NCI-H2081 treated with DMSO at 0.1 percent for 48 hours (cell line): ENCODE measurements around the gene ASCC3.
"Not testable (repeated sequence)": the region's sequence is repeated elsewhere in the genome, so short reads cannot be mapped to it uniquely, and the experiment has no call there.

Source experiments
- DNase-seq: peaks from one replicate; lab custom pipeline; 2025; lab: John Stamatoyannopoulos, UW

Gene ASCC3

GRCh38 chr6:100889351-100889750 is 8.2 kb upstream of the ASCC3 start:
- DNase-seq = no peak

GRCh38 chr6:100886076-100886475 is 4.9 kb upstream of the ASCC3 start:
- DNase-seq = no peak

GRCh38 chr6:100883347-100883746 is 2.2 kb upstream of the ASCC3 start:
- no peak for DNase-seq

DNA sequence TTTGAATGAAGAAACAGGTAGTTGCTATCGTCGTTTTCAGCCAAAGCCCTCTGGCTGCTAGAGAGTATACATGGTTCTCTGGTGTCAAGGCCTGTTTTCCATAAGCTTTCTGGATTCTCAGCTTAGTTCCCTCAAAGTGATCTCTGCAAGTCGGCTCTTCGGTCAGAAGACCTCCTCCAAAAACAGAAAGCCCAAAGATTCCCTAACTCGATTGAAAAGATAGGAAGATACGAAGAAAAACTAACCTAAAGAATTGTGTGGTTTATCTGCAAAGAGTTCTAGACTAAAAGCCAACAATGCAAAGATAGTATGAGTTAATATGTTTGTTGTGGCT is 545 bp upstream of the ASCC3 start:
- no peak for DNase-seq

GRCh38 chr6:100880149-100880852 is 828 bp downstream of the ASCC3 start:
- DNase-seq = no peak

GRCh38 chr6:100879317-100879716 is 1.8 kb downstream of the ASCC3 start:
- no peak for DNase-seq

DNA sequence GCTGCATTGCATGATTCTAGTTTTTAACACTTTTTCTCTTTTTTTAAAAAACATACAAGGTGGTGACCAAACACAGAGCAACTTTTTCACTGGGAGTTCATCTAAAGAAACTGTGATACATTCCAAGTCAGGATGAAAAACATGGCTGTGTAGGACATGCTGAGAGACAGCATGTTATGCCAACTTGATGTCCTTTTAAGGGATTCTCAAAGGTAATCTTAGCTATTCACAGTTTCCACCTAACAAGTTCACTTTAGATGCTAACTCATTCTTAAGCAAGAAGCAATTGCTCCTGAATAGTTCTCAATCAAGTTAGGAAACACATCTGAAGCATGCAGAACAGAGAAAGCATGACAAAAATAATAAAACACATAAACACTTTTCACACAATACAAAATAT is 3.3 kb downstream of the ASCC3 start:
- DNase-seq = no peak

- no peak for DNase-seq
Measured at GRCh38 chr6:100876251-100876650, 4.9 kb downstream of the ASCC3 start.

DNA sequence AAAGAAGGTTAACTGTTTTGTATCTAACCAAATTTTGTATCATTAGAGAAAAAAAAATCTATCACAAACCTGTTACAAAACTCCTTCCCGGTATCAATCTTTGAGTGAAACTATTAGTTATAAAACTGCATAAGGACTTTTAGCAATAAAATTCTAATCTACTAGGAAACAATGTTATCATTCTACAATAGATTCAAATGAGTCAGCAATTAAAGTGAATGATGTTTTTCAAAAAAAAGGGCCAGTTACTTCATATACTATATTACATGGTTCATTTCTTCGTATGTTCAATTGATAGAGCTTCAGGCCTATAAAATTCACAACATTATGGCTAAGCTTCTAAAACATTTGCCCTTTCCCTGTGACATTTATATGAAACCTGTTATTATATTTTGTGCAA is 15.6 kb downstream of the ASCC3 start:
- no peak for DNase-seq

- DNase-seq = no peak
Measured at GRCh38 chr6:100862063-100862462, 19.1 kb downstream of the ASCC3 start.

- no peak for DNase-seq
Measured at GRCh38 chr6:100856146-100856545, 25.0 kb downstream of the ASCC3 start.

DNA sequence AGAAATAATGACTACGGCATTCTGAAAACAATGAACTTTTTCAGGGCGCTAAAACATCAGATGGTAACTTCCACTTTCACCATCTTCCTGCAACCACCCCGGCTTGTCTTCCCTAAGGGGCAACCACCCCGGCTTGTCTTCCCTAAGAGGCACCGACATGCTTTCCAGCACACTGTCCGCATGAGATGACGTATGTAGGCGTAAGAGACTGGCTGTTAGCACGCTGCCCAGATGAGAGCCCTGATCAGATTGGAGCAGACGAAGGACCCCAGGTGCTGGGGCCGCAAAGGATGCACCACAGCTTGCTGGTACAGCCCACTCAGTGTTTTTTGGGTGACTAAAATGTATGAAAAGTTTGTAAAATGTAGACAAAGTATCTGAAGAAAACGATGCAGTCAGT is 29.3 kb downstream of the ASCC3 start:
- DNase-seq = no peak

DNA sequence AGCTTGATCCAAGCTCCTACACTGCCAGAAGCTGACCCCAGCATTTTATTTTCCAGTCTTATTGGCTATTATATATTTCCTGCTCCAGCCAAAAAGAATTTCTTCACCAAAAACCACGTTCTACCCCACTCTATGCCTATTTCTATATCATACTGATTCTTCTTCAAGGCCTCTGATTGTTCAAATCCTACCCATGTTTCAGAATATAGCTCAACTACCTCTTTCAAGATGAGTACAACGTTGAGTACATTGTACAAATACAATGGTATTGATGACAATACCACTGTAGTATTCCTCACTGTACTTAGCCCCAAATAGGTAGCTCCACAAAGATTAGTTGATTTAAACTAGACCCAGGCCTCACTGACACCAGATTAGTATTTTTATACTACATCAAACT is 31.0 kb downstream of the ASCC3 start:
- DNase-seq = no peak

GRCh38 chr6:100846276-100846675 is 34.9 kb downstream of the ASCC3 start:
- DNase-seq = peak; percentile 2

GRCh38 chr6:100845676-100846075 is 35.5 kb downstream of the ASCC3 start:
- no peak for DNase-seq

DNA sequence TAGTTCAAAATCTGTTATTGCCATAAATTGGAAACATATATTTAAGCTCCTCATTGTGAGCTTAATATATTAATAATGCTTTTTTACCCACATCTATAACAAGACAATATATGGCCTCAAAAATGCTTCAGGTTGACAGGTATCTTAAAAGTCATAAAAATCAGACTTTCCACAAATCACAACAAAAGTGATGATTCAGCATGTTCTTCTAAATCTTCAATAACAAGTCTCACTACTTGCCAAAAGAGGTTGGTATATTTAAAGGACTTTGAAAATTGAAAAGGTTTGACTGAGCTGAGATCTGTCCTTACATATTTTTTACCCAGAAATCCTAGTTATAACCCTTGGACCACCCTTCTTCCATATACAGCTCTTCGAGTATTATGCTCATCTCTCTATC is 41.7 kb downstream of the ASCC3 start:
- no peak for DNase-seq

- DNase-seq = no peak
Measured at GRCh38 chr6:100838011-100838410, 43.1 kb downstream of the ASCC3 start.

GRCh38 chr6:100833972-100834574 is 47.1 kb downstream of the ASCC3 start:
- DNase-seq = no peak

GRCh38 chr6:100829077-100829595 is 52.0 kb downstream of the ASCC3 start:
- DNase-seq = not testable (repeated sequence)

DNA sequence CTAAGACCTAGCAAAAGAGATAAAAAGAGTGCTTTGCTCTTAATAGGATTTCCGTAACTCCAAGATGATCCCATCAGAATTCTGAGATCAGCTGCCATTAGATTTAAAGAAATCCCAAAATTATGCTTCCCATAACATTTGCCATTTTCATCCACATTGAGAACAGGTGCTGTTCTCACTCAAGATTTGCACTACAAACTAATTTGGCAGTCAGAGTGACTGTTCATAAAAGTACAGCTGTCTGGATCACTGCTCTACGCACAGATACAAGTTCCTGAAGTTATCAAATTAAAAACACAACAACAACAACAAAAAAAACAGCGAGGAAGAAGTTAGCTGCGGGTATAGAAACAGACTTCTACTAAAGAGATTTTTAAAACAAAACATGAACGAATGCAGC is 58.1 kb downstream of the ASCC3 start:
- no peak for DNase-seq

DNA sequence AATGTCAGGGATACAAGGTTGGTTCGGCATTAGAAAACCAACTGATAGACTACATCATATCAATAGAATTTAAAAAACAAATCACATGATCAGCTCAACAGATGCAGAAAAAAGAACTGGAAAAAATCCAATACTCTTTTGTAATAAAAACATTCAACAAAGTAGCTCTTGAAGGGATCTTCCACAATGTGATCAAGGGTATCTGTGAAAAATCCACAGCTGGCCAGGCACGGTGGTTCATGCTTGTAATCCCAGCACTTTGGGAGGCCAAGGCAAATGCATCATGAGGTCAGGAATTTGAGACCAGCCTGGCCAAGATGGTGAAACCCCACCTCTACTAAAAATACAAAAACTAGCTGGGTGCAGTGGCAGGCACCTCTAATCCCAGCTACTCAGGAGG is 63.1 kb downstream of the ASCC3 start:
- DNase-seq = no peak

DNA sequence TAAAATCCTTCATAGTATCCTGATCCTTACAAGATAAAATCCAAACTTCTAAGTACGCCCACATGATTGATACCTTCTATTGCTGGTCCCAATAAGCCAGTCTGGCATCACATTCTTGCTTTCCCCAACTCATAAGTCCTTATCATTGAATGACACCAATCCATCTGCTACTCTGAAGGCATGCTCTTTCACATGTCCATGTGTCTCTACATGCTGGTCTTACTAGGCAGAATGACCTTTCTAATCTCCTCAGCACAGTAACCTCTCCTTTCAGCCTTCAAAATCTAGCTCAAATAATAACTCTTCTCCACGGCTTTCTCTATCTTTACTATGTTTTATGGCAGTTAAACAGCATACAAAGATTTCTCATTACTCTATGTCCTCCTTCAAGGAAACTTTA is 71.1 kb downstream of the ASCC3 start:
- DNase-seq = no peak

GRCh38 chr6:100809346-100809745 is 71.8 kb downstream of the ASCC3 start:
- DNase-seq = no peak
